HG03039 (cell line): Measurements from ENCODE around the gene OR52E2.
"Not testable (repeated sequence)": the region's sequence is repeated elsewhere in the genome, so short reads cannot be mapped to it uniquely, and the experiment has no call there.

ENCODE experiments used
- ATAC-seq: cut with Tn5 transposase; IDR thresholded peaks from one replicate; pipeline ENCODE4 v1.9.1; 2021; ENCODE audit warnings: mild to moderate bottlenecking, moderate library complexity; ENCODE audit not compliant: unreplicated experiment

The OR52E2 gene

GRCh38 chr11:5059391-5059790 is at the start of gene OR52E2:
Gene OR52E2 (minus strand): TSS chr11:5059627. CDS start chr11:5059627, 0 bp downstream.
- ATAC-seq = no peak

DNA sequence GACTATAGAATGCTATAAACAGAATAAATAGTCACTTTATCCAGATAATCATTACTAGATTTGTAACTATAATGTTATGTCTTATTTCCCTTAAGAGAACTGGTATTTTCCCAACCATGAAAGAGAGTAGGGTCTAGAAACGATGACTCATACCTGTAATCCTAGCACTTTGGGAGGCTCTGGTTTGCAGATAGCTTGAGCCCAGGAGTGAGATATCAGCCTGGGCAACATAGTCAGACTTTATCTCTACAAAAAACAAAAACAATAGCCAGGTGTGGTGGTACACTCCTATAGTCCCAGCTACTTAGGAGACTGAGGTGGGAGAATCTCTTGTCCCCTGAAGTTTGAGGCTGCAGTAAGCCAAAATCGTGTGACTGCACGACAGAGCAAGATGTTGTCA is 47.9 kb upstream of the OR52E2 start:
- no peak for ATAC-seq

GRCh38 chr11:5103066-5103465 is 43.6 kb upstream of the OR52E2 start:
- no peak for ATAC-seq

- no peak for ATAC-seq
These were observed 42.8 kb upstream of the OR52E2 start for GRCh38 chr11:5102246-5102645.

- no peak for ATAC-seq
These were observed 36.6 kb upstream of the OR52E2 start for GRCh38 chr11:5096011-5096410.

GRCh38 chr11:5092821-5093585 is 33.6 kb upstream of the OR52E2 start:
- ATAC-seq = no peak

- ATAC-seq = no peak
These were observed 31.2 kb upstream of the OR52E2 start for GRCh38 chr11:5090668-5091067.

GRCh38 chr11:5088556-5088955 is 29.1 kb upstream of the OR52E2 start:
- no peak for ATAC-seq

DNA sequence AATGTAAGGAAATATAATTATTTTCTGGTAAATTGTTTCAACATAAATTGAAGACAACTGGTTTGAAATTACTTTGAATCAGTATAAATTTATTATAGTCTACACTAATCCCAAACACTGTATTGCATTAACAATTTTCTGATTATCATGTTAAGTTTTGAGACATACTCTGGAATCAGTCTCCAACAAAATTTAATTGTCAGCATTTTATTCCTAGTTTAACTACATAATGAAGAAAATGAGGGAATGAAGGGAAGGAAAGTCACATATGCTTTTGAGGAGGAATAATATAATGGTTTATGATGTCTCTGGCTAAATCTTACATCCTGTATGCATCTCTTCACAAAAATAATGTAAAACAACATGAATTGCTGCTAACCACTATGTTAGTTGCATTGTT is 24.2 kb upstream of the OR52E2 start:
- ATAC-seq = no peak

- no peak for ATAC-seq
These were observed 22.0 kb upstream of the OR52E2 start for GRCh38 chr11:5081405-5081804.

- ATAC-seq = no peak
These were observed 12.4 kb upstream of the OR52E2 start for GRCh38 chr11:5071799-5072198.

GRCh38 chr11:5069272-5069671 is 9.8 kb upstream of the OR52E2 start, which contains the start of gene OR52E1:
Gene OR52E1 (plus strand): TSS chr11:5069572.
- no peak for ATAC-seq

GRCh38 chr11:5065027-5065426 is 5.6 kb upstream of the OR52E2 start:
- no peak for ATAC-seq

DNA sequence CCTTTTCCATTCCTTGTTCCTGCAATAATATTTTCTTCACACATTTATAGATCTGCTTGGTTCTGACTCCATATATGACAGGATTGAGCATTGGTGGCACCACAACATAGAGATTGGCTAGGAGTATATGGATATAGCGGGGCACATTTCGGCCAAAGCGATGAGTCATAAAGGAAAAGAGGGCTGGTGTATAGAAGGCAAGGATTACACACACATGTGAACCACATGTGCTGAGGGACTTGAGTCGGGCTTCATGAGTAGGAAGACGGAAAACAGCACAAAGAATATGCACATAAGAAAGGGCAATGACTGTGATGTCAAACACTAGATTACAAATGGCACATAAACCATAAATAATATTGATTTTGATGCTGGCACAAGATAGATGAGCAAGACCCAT is 748 bp downstream of the OR52E2 start:
- ATAC-seq = not testable (repeated sequence)

DNA sequence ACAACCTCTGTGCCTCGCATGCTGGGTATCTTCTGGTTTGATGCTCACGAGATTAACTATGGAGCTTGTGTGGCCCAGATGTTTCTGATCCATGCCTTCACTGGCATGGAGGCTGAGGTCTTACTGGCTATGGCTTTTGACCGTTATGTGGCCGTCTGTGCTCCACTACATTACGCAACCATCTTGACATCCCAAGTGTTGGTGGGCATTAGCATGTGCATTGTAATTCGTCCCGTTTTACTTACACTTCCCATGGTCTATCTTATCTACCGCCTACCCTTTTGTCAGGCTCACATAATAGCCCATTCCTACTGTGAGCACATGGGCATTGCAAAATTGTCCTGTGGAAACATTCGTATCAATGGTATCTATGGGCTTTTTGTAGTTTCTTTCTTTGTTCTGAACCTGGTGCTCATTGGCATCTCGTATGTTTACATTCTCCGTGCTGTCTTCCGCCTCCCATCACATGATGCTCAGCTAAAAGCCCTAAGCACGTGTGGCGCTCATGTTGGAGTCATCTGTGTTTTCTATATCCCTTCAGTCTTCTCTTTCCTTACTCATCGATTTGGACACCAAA is 12.6 kb downstream of the OR52E2 start:
- ATAC-seq = no peak

DNA sequence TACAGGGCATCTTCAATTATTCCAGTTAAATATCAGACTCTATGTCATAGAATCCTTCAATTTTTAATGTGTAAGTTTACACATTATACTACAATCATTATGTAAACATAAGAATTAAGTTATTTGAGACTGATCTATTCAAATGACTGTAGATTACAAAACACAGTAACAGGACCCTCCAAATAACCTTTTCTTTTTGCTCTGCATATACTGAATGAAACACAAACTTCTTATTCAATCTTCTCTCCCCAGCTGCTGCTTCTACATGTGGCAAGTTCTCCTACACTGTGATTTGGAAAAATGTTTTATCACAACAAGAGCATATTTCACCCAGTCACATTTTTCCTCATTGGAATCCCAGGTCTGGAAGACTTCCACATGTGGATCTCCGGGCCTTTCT is 13.2 kb downstream of the OR52E2 start, which contains the start of gene OR52J3:
Gene OR52J3, plus strand, starts transcription at position 301 of the 400 bp plus-strand sequence. Its CDS starts 0 bp downstream, at position 301.
- no peak for ATAC-seq

DNA sequence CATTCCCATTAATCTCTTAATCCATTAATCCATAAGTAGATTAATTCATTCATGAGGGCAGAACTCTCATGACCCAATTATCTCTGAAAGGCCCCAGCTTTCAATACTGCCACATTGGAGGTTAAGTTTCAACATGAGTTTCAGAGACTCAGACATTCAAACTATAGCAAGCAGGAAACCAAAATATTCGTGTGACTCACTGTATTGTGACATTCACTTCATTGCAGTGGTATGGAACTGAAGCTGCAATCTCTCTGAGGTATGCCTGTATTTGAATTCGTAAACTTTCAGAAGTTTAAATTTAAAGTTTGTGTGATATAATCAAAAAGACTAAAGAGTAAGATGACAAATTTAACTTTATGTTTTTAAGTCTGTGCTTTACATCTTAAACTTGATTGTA is 16.0 kb downstream of the OR52E2 start:
- ATAC-seq = no peak

DNA sequence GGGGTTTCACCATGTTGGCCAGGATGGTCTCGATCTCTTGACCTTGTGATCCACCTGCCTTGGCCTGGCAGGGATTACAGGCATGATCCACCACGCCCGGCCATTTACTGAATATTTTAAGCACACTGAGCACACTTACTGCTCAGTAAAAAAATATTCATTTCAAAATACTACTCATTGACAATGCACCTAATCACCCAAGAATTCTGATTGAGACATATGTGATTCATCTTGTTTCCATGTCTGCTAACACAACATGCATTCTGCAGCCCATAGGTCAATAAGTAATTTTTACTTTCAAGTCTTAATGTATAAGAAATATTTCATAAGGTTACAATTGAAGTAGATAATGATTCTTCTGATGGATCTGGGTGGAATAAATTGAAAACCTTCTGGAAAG is 17.3 kb downstream of the OR52E2 start:
- ATAC-seq = no peak

- ATAC-seq = no peak
These were observed 18.6 kb downstream of the OR52E2 start for GRCh38 chr11:5040876-5041275.

DNA sequence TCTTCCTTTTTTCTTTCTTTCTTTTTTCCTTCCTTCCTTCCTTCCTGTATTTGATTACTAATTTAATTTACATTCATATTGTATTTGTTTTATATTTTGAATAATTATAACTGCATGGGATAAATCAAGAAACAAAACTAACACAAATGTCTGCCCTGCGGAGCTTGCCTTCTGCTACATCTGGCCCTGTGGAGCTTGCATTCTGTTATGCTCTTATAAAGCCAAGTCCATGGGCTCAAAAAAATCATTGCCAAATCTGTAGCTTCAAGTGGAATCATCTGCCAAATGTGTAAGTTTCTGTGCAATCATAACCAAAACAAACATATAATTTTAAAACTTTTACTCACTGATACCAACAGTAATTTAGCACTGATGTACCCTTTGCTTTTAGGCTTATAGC is 21.1 kb downstream of the OR52E2 start:
- ATAC-seq = no peak

DNA sequence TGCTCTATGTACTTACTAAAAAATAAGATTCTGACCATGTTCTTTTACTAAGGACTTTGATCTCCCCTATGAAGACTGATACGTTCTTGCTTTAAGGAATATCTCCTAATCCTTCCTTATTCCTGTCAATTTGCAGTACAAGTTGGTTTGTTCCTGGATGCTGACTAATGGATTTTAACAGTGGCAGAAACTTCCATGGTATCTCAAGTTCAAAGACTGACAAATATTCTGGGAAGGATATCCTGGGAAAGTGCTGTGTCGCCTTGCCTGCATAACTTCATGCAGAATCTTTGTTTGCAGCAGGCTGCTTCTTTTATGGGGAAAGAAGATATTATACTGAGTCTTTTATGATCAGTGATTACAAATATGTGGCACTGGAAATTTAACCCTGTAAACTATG is 21.5 kb downstream of the OR52E2 start:
- ATAC-seq = no peak

DNA sequence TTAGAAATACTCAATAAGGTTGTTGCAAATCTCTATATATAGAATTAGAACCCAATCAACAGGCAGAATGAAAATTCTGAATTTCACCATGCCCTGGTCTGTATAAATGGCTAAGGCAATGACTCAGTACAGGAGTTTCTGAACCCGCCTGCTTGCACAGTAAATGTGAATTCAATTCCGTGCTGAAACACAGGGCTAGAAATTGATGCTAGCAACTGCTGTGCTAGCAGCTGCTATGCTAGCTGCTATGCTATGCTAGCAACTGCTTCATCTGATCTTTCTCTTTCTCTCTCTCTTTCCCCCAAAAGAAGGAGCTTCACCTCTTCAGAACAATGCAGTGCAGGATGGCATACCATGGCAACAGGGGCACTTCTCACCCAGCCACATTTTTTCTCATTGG is 22.8 kb downstream of the OR52E2 start:
- ATAC-seq = no peak

GRCh38 chr11:5021996-5022395 is 37.4 kb downstream of the OR52E2 start:
- no peak for ATAC-seq
